Keratinocyte (primary cell): ENCODE measurements around the gene STX12.
A peak's percentile ranks its signal among the peaks of the same experiment; 100 is the strongest.

Source experiments
- CTCF ChIP-seq, 3 experiments: IDR thresholded peaks in 1 of 3; conservative IDR thresholded peaks in 1 of 3; optimal IDR thresholded peaks in 1 of 3; 2 replicates in 2 of 3; 3 replicates in 1 of 3; pipeline versions ENCODE3 to v1.5.1; 2011; ENCODE audit warnings: low read length in 3 of 3, mild to moderate bottlenecking in 3 of 3, moderate library complexity in 2 of 3, control low read depth in 1 of 3, inconsistent platforms in 1 of 3; ENCODE audit not compliant: insufficient read depth in 2 of 3; ENCODE audit errors: extremely low read depth in 1 of 3
- EZH2 ChIP-seq: IDR thresholded peaks from one replicate; pipeline ENCODE4 v1.6.1; 2012; ENCODE audit warnings: inconsistent platforms, mild to moderate bottlenecking, low read length, moderate library complexity

GRCh38 chr1:27760426-27760825, 12.6 kb upstream of the STX12 start:
- TF ChIP-seq CTCF (optimal IDR thresholded peaks at IDR 0.05 in 1 of 3, IDR thresholded peaks at IDR 0.05 in 1 of 3, conservative IDR thresholded peaks at IDR 0.05 in 1 of 3; ENCODE audit: extremely low read depth in 1 of 3, insufficient read depth in 2 of 3, low read length in 3 of 3) (peak in 1 of 3 experiments; percentile 12), EZH2 (no peak)
